GM21360 (cell line): Measurements from ENCODE around the gene ING3.

Experiments used
- ATAC-seq: cut with Tn5 transposase; IDR thresholded peaks from one replicate; pipeline ENCODE4 v1.9.1; 2021; ENCODE audit warnings: mild to moderate bottlenecking, moderate library complexity; ENCODE audit not compliant: unreplicated experiment

The ING3 gene

DNA sequence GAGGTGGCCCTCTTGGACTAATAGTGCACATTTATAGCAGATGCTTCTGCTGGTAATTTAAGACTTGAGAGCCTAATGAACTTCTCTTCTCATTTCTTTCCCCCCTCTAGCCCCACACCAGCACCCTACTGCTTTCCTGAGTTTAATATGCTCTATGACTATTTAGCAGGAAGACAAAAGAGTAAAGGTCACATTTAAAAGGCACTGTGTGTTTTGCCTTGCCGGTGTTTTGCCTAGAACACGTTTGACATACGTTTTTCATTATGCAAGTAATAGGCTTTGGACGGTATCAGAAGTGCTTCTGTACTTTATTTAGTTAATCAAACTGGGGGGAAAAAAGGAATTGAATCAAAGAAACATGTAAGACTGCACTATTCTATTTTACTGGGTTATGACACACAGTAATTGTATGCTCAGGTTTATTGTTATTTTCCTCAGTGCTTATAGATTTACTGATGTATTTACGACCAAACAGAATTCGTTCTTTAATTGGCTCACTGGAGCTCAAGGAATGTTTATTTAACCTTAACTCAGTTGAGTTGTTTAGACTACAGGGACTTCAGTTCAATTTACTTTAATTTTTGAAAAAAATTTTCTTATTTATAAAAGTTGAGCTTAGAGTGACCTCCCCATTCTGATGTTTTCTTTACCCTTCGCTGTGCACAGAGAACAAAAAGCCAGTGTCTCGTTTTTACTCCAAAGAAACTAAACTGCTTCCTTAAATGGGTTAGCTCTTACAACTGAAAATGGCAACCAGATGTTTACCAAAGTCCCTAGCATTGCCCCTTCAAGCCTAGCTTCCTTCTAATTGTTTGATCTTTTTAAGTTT lies 73.3 kb downstream of the ING3 start:
- ATAC-seq: no peak

DNA sequence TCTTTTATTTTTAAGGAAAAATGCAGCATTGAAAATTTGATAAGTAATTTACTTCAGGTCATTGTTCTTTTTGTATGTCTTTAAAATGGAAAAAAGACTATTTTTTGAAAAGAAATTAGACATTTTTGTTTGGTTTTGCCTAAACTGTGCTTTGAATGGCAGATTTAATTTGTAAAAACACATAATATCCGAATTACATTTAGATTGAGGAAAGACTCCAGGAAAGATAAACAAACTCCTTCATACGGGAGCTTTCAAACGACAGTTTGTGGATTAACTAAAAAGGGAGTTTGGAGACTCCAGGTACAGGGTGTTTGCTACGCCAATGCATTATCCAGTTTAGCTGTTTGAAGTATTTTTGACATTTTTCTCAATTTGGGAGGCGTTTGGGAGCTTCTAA lies 74.0 kb downstream of the ING3 start:
- no peak for ATAC-seq

DNA sequence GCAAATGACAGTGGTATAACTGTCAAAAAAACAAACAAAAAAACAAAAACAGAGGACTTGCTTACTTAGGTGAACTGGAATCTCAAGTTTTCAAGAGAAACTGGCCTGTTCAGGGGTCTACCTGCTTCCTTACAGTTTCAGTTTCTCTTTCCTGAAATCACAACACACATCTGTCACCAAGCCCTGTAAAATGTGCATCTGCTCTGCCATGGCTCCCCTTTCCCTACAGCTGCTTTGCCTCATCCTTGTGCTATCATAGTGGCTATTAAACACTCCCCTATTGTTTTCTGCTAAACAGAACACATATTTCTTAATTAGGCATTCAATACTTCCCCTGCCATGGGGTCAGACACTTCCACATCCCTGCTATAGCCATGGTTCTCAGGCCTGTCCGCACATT lies 75.6 kb downstream of the ING3 start:
- no peak for ATAC-seq

DNA sequence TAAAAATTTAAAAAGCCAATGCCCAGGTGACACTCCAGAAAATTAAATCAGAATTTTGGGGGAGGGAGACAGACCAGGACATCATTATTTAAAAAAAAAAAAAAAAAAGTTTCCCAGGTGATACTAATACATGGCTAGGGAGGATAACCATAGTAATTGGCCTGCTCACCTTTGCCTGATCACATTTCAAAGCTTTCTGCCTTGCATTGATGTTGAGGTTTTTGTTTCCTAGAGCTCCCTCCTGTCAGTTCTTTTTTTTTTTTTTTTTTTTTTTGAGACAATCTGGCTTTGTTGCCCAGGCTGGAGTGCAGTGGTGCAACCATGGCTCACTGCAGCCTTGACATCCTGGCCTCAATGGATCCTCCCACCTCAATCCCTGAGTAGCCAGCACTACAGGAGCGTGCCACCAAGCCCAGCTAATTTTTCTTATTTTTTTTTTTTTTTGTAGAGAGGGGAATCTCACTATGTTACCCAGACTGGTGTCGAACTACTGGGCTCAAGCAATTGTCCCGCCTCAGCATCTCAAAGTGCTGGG lies 76.1 kb downstream of the ING3 start:
- ATAC-seq: no peak
